Endothelial cell of umbilical vein (primary cell): ENCODE data around the gene ZNF268. TPM values are rescaled to one million over a fixed set of nuclear protein-coding genes. Genes with fewer than 3 reads are reported as not detected.

ENCODE experiments used
- BruUV-seq: library from RNA; stranded (reverse); fragments of 400-500 nt; replicated peaks from 2 replicates; lab custom pipeline; 2021; lab: Mats Ljungman, UMichigan
- CTCF ChIA-PET: fragments of 300-600, 350-600 bp; sonication (Branson Sonifier 250); formaldehyde crosslinking; loops from one replicate; lab custom pipeline; 2021; ENCODE audit warnings: antibody characterized with exemption, inconsistent platforms; lab: Charles Lee
- POLR2A ChIA-PET: fragments of 300-600, 350-600 bp; sonication (Branson Sonifier 250); formaldehyde crosslinking; loops from one replicate; lab custom pipeline; 2021; ENCODE audit warnings: antibody characterized with exemption, inconsistent platforms; lab: Charles Lee
- DNase-seq: peaks from one replicate; pipeline ENCODE4 v3.0.0-alpha.2; 2011; ENCODE audit warnings: low read depth, low spot score
- FAIRE-seq: peaks from 2 replicates; lab custom pipeline; 2011; peaks lifted over from hg19 to GRCh38; lab: Jason Lieb, UNC
- H2AFZ ChIP-seq: 2 replicates; pipeline ENCODE4 v1.6.0; 2012; ENCODE audit warnings: low read depth, low read length, control low read depth, inconsistent platforms
- H3K27ac ChIP-seq: 2 replicates; pipeline ENCODE4 v1.5.1; 2011; ENCODE audit warnings: low read depth, mild to moderate bottlenecking, control low read depth, low read length, moderate library complexity; ENCODE audit not compliant: insufficient read depth
- H3K27me3 ChIP-seq, 2 experiments: 2 replicates each; pipeline versions ENCODE4 v1.6.0 to v1.6.1; 2011; ENCODE audit warnings: low read length in 2 of 2, mixed read lengths in 1 of 2; ENCODE audit not compliant: control insufficient read depth in 2 of 2, insufficient read depth in 2 of 2
- H3K36me3 ChIP-seq, 2 experiments: 2 replicates in 1 of 2; 3 replicates in 1 of 2; pipeline ENCODE4 v1.5.1; 2011; ENCODE audit warnings: low read length in 2 of 2, mild to moderate bottlenecking in 1 of 2, moderate library complexity in 1 of 2; ENCODE audit not compliant: control insufficient read depth in 2 of 2, insufficient read depth in 2 of 2; ENCODE audit errors: extremely low read depth in 1 of 2
- H3K4me1 ChIP-seq: 3 replicates; pipeline ENCODE4 v1.5.1; 2011; ENCODE audit warnings: mild to moderate bottlenecking, low read length; ENCODE audit not compliant: control insufficient read depth, insufficient read depth; ENCODE audit errors: extremely low read depth
- H3K4me2 ChIP-seq: 2 replicates; pipeline ENCODE4 v1.6.1; 2011; ENCODE audit warnings: low read length, control low read depth, mixed read lengths; ENCODE audit not compliant: insufficient read depth
- H3K4me3 ChIP-seq, 3 experiments: fragments of 200-600 bp in 1 of 3; sonication (generic), shearing (Covaris generic) in 1 of 3; replicated peaks in 1 of 3; 2 replicates each; pipeline ENCODE4 v1.5.1; 2011 to 2016; ENCODE audit warnings: control low read depth in 3 of 3, low read length in 3 of 3, mild to moderate bottlenecking in 2 of 3, inconsistent platforms in 1 of 3, low read depth in 1 of 3, moderate library complexity in 1 of 3; ENCODE audit not compliant: insufficient read depth in 1 of 3
- H3K79me2 ChIP-seq: 2 replicates; pipeline ENCODE4 v1.6.0; 2012; ENCODE audit warnings: low read length, inconsistent platforms; ENCODE audit not compliant: control insufficient read depth, insufficient read depth
- H3K9ac ChIP-seq: replicated peaks from 2 replicates; pipeline ENCODE3; 2011; ENCODE audit warnings: low read length, control low read depth; ENCODE audit not compliant: insufficient read depth; ENCODE audit errors: extremely low read depth
- H3K9me1 ChIP-seq: replicated peaks from 3 replicates; pipeline ENCODE4 v1.6.0; 2011; ENCODE audit warnings: mild to moderate bottlenecking, low read length; ENCODE audit not compliant: control insufficient read depth, insufficient read depth; ENCODE audit errors: extremely low read depth
- H3K9me3 ChIP-seq: replicated peaks from 2 replicates; pipeline ENCODE4 v1.5.1; 2012; ENCODE audit warnings: low read length, inconsistent platforms; ENCODE audit not compliant: control insufficient read depth, insufficient read depth
- H4K20me1 ChIP-seq: replicated peaks from 2 replicates; pipeline ENCODE3; 2011; ENCODE audit warnings: mild to moderate bottlenecking, low read length; ENCODE audit not compliant: control insufficient read depth, insufficient read depth; ENCODE audit errors: extremely low read depth
- CTCF ChIP-seq, 2 donors: IDR thresholded peaks; 1 replicate in 1 of 2; 2 replicates in 1 of 2; pipeline ENCODE4 v1.5.1; 2011; ENCODE audit warnings: low read length in 2 of 2, mild to moderate bottlenecking in 2 of 2, moderate library complexity in 2 of 2, control low read depth in 1 of 2, inconsistent platforms in 1 of 2, low read depth in 1 of 2; ENCODE audit not compliant: insufficient read depth in 1 of 2; ENCODE audit errors: extremely low read depth in 1 of 2
- EZH2 ChIP-seq: IDR thresholded peaks from 2 replicates; pipeline ENCODE4 v1.6.1; 2012; ENCODE audit warnings: borderline replicate concordance, low read depth, mild to moderate bottlenecking, moderate library complexity, low read length, inconsistent platforms; ENCODE audit not compliant: severe bottlenecking
- GATA2 ChIP-seq: IDR thresholded peaks from 2 replicates; pipeline ENCODE4 v1.7.0; 2011; ENCODE audit warnings: low read depth, mild to moderate bottlenecking, moderate library complexity, mixed read lengths, low read length; ENCODE audit not compliant: insufficient read length, insufficient read depth
- JUN ChIP-seq: IDR thresholded peaks from 2 replicates; pipeline ENCODE4 v1.6.1; 2011; ENCODE audit warnings: borderline replicate concordance, low read depth; ENCODE audit not compliant: insufficient read length, insufficient read depth
- MAX ChIP-seq: IDR thresholded peaks from 2 replicates; pipeline ENCODE4 v1.6.1; 2011; ENCODE audit not compliant: insufficient read depth, insufficient read length
- MYC ChIP-seq: IDR thresholded peaks from one replicate; pipeline ENCODE4 v1.6.1; 2011; ENCODE audit warnings: mild to moderate bottlenecking, low read depth, low read length
- POLR2A ChIP-seq: IDR thresholded peaks from 2 replicates; pipeline ENCODE4 v1.6.1; 2012; ENCODE audit warnings: low read depth, mild to moderate bottlenecking, control low read depth, low read length
- POLR2AphosphoS5 ChIP-seq: IDR thresholded peaks from 2 replicates; pipeline ENCODE4 v1.6.1; 2012; ENCODE audit warnings: low read depth, mild to moderate bottlenecking, control low read depth, low read length, moderate library complexity; ENCODE audit not compliant: insufficient read depth
- dilution Hi-C: fragments of 300-500 bp; cut with MboI; formaldehyde crosslinking; loops from one replicate; pipeline ENCODE4 v1.15.0; 2019; ENCODE audit warnings: low sequenced_read_pairs; ENCODE audit not compliant: extremely low pct_ligation_motif_present
- intact Hi-C: fragments of 100-400 bp; cut with micrococcal nuclease; formaldehyde crosslinking; loops from one replicate; pipeline ENCODE4 v1.10.0; 2022
- polyA plus RNA-seq, 4 experiments: library from polyadenylated mRNA; depleted of rRNA in 3 of 4; stranded (reverse) in 3 of 4; unstranded in 1 of 4; fragments of >200 nt; gene quantifications; 2 replicates each; pipeline versions ENCODE4 v1.2.1 to v1.2.3, GENCODE V29; 2011 to 2012; ENCODE audit warnings: missing spikeins in 1 of 4
- total RNA-seq: library from RNA; stranded (reverse); gene quantifications from 2 replicates; pipeline ENCODE4 v1.2.3, GENCODE V29; 2021

ZNF268 gene
- total and polyA plus RNA-seq, 2 donors (not counting 3 experiments of a cell fraction or from before 2014, with no cell fraction given) = 7.7 to 17.3 TPM

GRCh38 chr12:133233993-133234564 lies 52.8 kb downstream of the ZNF268 start:
- Histone ChIP-seq H4K20me1 (no peaks in the 10 kb centered on the region), H2AFZ (no peak overlapping the region), H3K4me3 (no peak overlapping the region), H3K27me3 (no peaks in the 10 kb centered on the region), H3K79me2 (no peaks in the 10 kb centered on the region), H3K9ac (no peak overlapping the region), H3K9me1 (no peaks in the 10 kb centered on the region), H3K27ac (no peak overlapping the region), H3K36me3 (no peaks in the 10 kb centered on the region), H3K9me3 (no peaks in the 10 kb centered on the region), H3K4me1 (no peaks in the 10 kb centered on the region), H3K4me2 (no peak overlapping the region)
- DNase-seq (no peak), FAIRE-seq (no peak)
- ChIA-PET POLR2A (no interaction called here), CTCF (no interaction called here)
- no TSS peak for BruUV-seq
- dilution Hi-C loops (no loop called here), intact Hi-C loops (no loop called here)
- TF ChIP-seq MAX (no peak), GATA2 (no peak), EZH2 (no peak), POLR2AphosphoS5 (no peak), POLR2A (no peak), JUN (no peak), MYC (no peak), CTCF (IDR thresholded peaks at IDR 0.05; ENCODE audit: extremely low read depth in 1 of 2, insufficient read depth in 1 of 2, low read depth in 1 of 2, low read length in 2 of 2) (no peak)
